Spleen (tissue), 11 donors: ENCODE data around the gene CACNA1D. TPM values are rescaled to one million over a fixed set of nuclear protein-coding genes. Genes with fewer than 3 reads are reported as not detected.

Experiments used
- DNase-seq: peaks from one replicate; pipeline ENCODE4 v3.0.0-alpha.2; 2020
- H3K27ac ChIP-seq, 8 donors: fragments of 200-600 bp; sonication (generic) in 7 of 8; 1 replicate in 4 of 8; 2 replicates in 4 of 8; pipeline versions ENCODE4 v1.5.0 to v1.8.0; 2016 to 2021; ENCODE audit warnings: inconsistent platforms in 4 of 8, mild to moderate bottlenecking in 4 of 8, moderate library complexity in 1 of 8
- H3K27me3 ChIP-seq, 7 donors: fragments of 200-600 bp; sonication (generic) in 6 of 7; replicated peaks in 1 of 7; 1 replicate in 4 of 7; 2 replicates in 3 of 7; pipeline versions ENCODE4 v1.5.0 to v1.8.0; 2016 to 2021; ENCODE audit warnings: inconsistent platforms in 3 of 7, mild to moderate bottlenecking in 1 of 7
- H3K36me3 ChIP-seq, 6 donors: fragments of 200-600 bp; sonication (generic) in 5 of 6; 1 replicate in 4 of 6; 2 replicates in 2 of 6; pipeline versions ENCODE4 v1.5.0 to v1.8.0; 2016 to 2021; ENCODE audit warnings: inconsistent platforms in 2 of 6
- H3K4me1 ChIP-seq, 6 donors: fragments of 200-600 bp; sonication (generic) in 5 of 6; 1 replicate in 3 of 6; 2 replicates in 3 of 6; pipeline versions ENCODE4 v1.5.0 to v1.8.0; 2016 to 2021; ENCODE audit warnings: inconsistent platforms in 3 of 6
- H3K4me3 ChIP-seq, 8 donors: fragments of 200-600 bp; sonication (generic) in 7 of 8; 1 replicate in 4 of 8; 2 replicates in 4 of 8; pipeline versions ENCODE4 v1.5.0 to v1.8.0; 2016 to 2021; ENCODE audit warnings: inconsistent platforms in 4 of 8, mild to moderate bottlenecking in 4 of 8, moderate library complexity in 2 of 8
- H3K9me3 ChIP-seq, 8 donors: fragments of 200-600 bp; sonication (generic) in 7 of 8; 1 replicate in 4 of 8; 2 replicates in 4 of 8; pipeline versions ENCODE4 v1.5.0 to v1.8.0; 2016 to 2021; ENCODE audit warnings: inconsistent platforms in 4 of 8
- POLR2A ChIP-seq, 3 donors: fragments of 450-650 bp; IDR thresholded peaks; one replicate each; pipeline ENCODE4 v1.5.1; 2017; ENCODE audit warnings: antibody characterized with exemption in 3 of 3, mild to moderate bottlenecking in 1 of 3
- POLR2AphosphoS5 ChIP-seq, 3 donors: sonication (generic); formaldehyde crosslinking; IDR thresholded peaks; one replicate each; pipeline ENCODE4 v1.5.1; 2017; ENCODE audit warnings: antibody characterized with exemption in 3 of 3
- WGBS, 5 donors: extraction: QIAGEN DNeasy Blood & Tissue Kit in 3 of 5; methylation state at CpG; one replicate each; pipeline versions ENCODE4 v1.1.5 to v1.1.7; 2013 to 2018; 5-methylcytosine and 5-hydroxymethylcytosine counted together
- intact Hi-C: fragments of 100-400 bp; cut with DNase I; formaldehyde crosslinking; loops from one replicate; pipeline ENCODE4 v1.15.0; 2023; ENCODE audit warnings: low total_unique reads
- polyA plus RNA-seq, 3 donors: library from polyadenylated mRNA; stranded (reverse); fragments of 200-250 nt; gene quantifications; one replicate each; pipeline ENCODE4 v1.2.1, GENCODE V29; 2013
- total RNA-seq, 7 donors: library from RNA; depleted of rRNA in 3 of 7; stranded (reverse); fragments of >200 nt in 3 of 7; fragmentation: NEBNext Ultra II Directional in 4 of 7; extraction: Animal tissue kit (Norgen Biotek cat#: 25700) in 4 of 7; gene quantifications; one replicate each; pipeline versions ENCODE4 v1.1.0 to v1.2.1, GENCODE V29; 2016 to 2021
- TF ChIP-seq, protein P1 (sequence below), 11 experiments: fragments of 200-600 bp in 7 of 11; fragments of 450-650 bp in 4 of 11; sonication (generic) in 4 of 11; IDR thresholded peaks in 8 of 11; conservative IDR thresholded peaks in 3 of 11; 1 replicate in 7 of 11; 2 replicates in 4 of 11; pipeline versions ENCODE4 v1.4.0 to v1.8.0; 2016 to 2021; ENCODE audit warnings: antibody characterized with exemption in 11 of 11, inconsistent platforms in 4 of 11, mild to moderate bottlenecking in 1 of 11
- donor health status: healthy with polysubstance abuse.
- donor health status: DM: no; HTN: no; CAD: no; lungs with moderate emphysema.
- donor health status: DM: no; HTN: no; CAD: no.
- donor health status: Bipolar disorder and iron deficiency.
- donor health status: healthy.
- donor health status: DM: no; HTN: no; CAD: no.
- donor health status: DM: yes; HTN: yes; CAD: no.

Gene CACNA1D
- total and polyA plus RNA-seq, 10 donors, result 0.55 to 89.3 (median 19.1) TPM

GRCh38 chr3:53671192-53671960, 177.0 kb downstream of the CACNA1D start:
- Histone ChIP-seq H3K27ac (no peak overlapping the region), H3K4me1 (peaks cover 0 to 5% (median 0%) of the 10 kb centered on the region in 6 donors)
- intact Hi-C loops, result no loop called here

GRCh38 chr3:53671961-53672299, 177.5 kb downstream of the CACNA1D start:
- no peak for DNase-seq
- WGBS, 5 donors, result 44 to 92% (median 70%) methylated on average over 1 of the region's 1 CpG
- TF ChIP-seq, protein P1, sequence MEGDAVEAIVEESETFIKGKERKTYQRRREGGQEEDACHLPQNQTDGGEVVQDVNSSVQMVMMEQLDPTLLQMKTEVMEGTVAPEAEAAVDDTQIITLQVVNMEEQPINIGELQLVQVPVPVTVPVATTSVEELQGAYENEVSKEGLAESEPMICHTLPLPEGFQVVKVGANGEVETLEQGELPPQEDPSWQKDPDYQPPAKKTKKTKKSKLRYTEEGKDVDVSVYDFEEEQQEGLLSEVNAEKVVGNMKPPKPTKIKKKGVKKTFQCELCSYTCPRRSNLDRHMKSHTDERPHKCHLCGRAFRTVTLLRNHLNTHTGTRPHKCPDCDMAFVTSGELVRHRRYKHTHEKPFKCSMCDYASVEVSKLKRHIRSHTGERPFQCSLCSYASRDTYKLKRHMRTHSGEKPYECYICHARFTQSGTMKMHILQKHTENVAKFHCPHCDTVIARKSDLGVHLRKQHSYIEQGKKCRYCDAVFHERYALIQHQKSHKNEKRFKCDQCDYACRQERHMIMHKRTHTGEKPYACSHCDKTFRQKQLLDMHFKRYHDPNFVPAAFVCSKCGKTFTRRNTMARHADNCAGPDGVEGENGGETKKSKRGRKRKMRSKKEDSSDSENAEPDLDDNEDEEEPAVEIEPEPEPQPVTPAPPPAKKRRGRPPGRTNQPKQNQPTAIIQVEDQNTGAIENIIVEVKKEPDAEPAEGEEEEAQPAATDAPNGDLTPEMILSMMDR (IDR thresholded peaks at IDR 0.05 in 8 of 11, conservative IDR thresholded peaks at IDR 0.05 in 3 of 11), result no peak
- TF ChIP-seq POLR2A (IDR thresholded peaks at IDR 0.05) (no peak), POLR2AphosphoS5 (IDR thresholded peaks at IDR 0.05) (no peak)

More at GRCh38 chr3:53671192-53671960, 177.0 kb downstream of the CACNA1D start:
- DNase-seq, result no peak
- Histone ChIP-seq H3K9me3 (no peaks in the 10 kb centered on the region), H3K36me3 (no peaks in the 10 kb centered on the region), H3K27me3 (peaks cover 0 to 19% (median 0%) of the 10 kb centered on the region in 7 donors), H3K4me3 (no peak overlapping the region)
- no peak for TF ChIP-seq POLR2AphosphoS5 (IDR thresholded peaks at IDR 0.05)
- TF ChIP-seq, protein P1 (IDR thresholded peaks at IDR 0.05 in 8 of 11, conservative IDR thresholded peaks at IDR 0.05 in 3 of 11), result no peak
- no peak for TF ChIP-seq POLR2A (IDR thresholded peaks at IDR 0.05)
- 79 to 91% (median 83%) methylated on average over 5 of the region's 5 CpGs for WGBS, 5 donors

GRCh38 chr3:53672981-53673380, 178.6 kb downstream of the CACNA1D start:
- Histone ChIP-seq H3K27me3 (peaks cover 0 to 22% (median 0%) of the 10 kb centered on the region in 7 donors), H3K4me1 (peaks cover 0 to 5% (median 0%) of the 10 kb centered on the region in 6 donors), H3K4me3 (no peak overlapping the region), H3K27ac (no peak overlapping the region), H3K9me3 (no peaks in the 10 kb centered on the region), H3K36me3 (no peaks in the 10 kb centered on the region)
- intact Hi-C loops, result no loop called here
- TF ChIP-seq POLR2AphosphoS5 (IDR thresholded peaks at IDR 0.05) (no peak), POLR2A (IDR thresholded peaks at IDR 0.05) (no peak)
- TF ChIP-seq, protein P1 (IDR thresholded peaks at IDR 0.05 in 8 of 11, conservative IDR thresholded peaks at IDR 0.05 in 3 of 11), result no peak
- 70 to 91% (median 82%) methylated on average over 5 of the region's 5 CpGs for WGBS, 5 donors
- DNase-seq, result no peak

More at GRCh38 chr3:53671961-53672299, 177.5 kb downstream of the CACNA1D start:
- peaks cover 0 to 18% (median 0%) of the 10 kb centered on the region in 7 donors for H3K27me3 ChIP-seq
- intact Hi-C loops, result no loop called here
- H3K9me3 ChIP-seq, result no peaks in the 10 kb centered on the region
- no peak overlapping the region for H3K27ac ChIP-seq
- H3K4me3 ChIP-seq, result no peak overlapping the region
- H3K4me1 ChIP-seq, result peaks cover 0 to 5% (median 0%) of the 10 kb centered on the region in 6 donors
- no peaks in the 10 kb centered on the region for H3K36me3 ChIP-seq

- peak overlapping the region in 3 of 8 donors; percentile 30 to 38 (median 37) for H3K27ac ChIP-seq
- H3K4me1 ChIP-seq, result peaks cover 0 to 5% (median 0%) of the 10 kb centered on the region in 6 donors
- H3K9me3 ChIP-seq, result no peaks in the 10 kb centered on the region
- no peak overlapping the region for H3K4me3 ChIP-seq
- intact Hi-C loops, result no loop called here
- TF ChIP-seq POLR2A (IDR thresholded peaks at IDR 0.05) (no peak), POLR2AphosphoS5 (IDR thresholded peaks at IDR 0.05) (no peak)
- TF ChIP-seq, protein P1 (IDR thresholded peaks at IDR 0.05 in 8 of 11, conservative IDR thresholded peaks at IDR 0.05 in 3 of 11), result no peak
- DNase-seq, result no peak
- H3K27me3 ChIP-seq, result peaks cover 0 to 25% (median 0%) of the 10 kb centered on the region in 7 donors
- no peaks in the 10 kb centered on the region for H3K36me3 ChIP-seq
- 69 to 78% (median 75%) methylated on average over 10 of the region's 10 CpGs for WGBS, 5 donors
Observed at GRCh38 chr3:53673722-53674350, 179.4 kb downstream of the CACNA1D start.
